Iris pigment epithelial cell (primary cell): Measurements from ENCODE around the gene OTX2.

Experiments used
- DNase-seq: peaks from one replicate; pipeline ENCODE4 v3.0.0-alpha.2; 2011; ENCODE audit warnings: low read depth

The OTX2 gene

GRCh38 chr14:56812364-56813141, 2.3 kb upstream of the OTX2 start:
- no peak for DNase-seq

GRCh38 chr14:56811593-56812363, 1.5 kb upstream of the OTX2 start:
- no peak for DNase-seq

GRCh38 chr14:56810836-56811592, 735 bp upstream of the OTX2 start:
- no peak for DNase-seq

- no peak for DNase-seq
Observed at GRCh38 chr14:56809270-56810146, 771 bp downstream of the OTX2 start.

GRCh38 chr14:56808383-56809269, 1.7 kb downstream of the OTX2 start:
- DNase-seq: no peak

- no peak for DNase-seq
Observed at GRCh38 chr14:56808110-56808382, 2.2 kb downstream of the OTX2 start.

GRCh38 chr14:56807386-56808109, 2.7 kb downstream of the OTX2 start:
- DNase-seq: no peak

- no peak for DNase-seq
Observed at GRCh38 chr14:56806760-56807159, 3.5 kb downstream of the OTX2 start.

- DNase-seq: no peak
Observed at GRCh38 chr14:56805992-56806727, 4.1 kb downstream of the OTX2 start.

GRCh38 chr14:56805201-56805991, 4.9 kb downstream of the OTX2 start:
- DNase-seq: no peak

- no peak for DNase-seq
Observed at GRCh38 chr14:56803816-56804535, 6.3 kb downstream of the OTX2 start.

- DNase-seq: no peak
Observed at GRCh38 chr14:56801920-56802319, 8.4 kb downstream of the OTX2 start.

GRCh38 chr14:56799343-56799645, 11.0 kb downstream of the OTX2 start:
- no peak for DNase-seq

- no peak for DNase-seq
Observed at GRCh38 chr14:56798447-56799342, 11.6 kb downstream of the OTX2 start.

GRCh38 chr14:56797569-56798446, 12.5 kb downstream of the OTX2 start:
- no peak for DNase-seq

GRCh38 chr14:56797003-56797568, 13.2 kb downstream of the OTX2 start:
- DNase-seq: no peak
